Measurements from ENCODE around the gene PLAC9.

- TF ChIP-seq EZH2 (IDR thresholded peaks at IDR 0.05; ENCODE audit: low read length, missing control alignments): no peak
- no peak for TF ChIP-seq CTCF (conservative IDR thresholded peaks at IDR 0.05 in 1 of 2, IDR thresholded peaks at IDR 0.05 in 1 of 2; ENCODE audit: low read depth in 1 of 2, low read length in 2 of 2)
These were observed 7.7 kb downstream of the PLAC9 start for GRCh38 chr10:80140251-80140650.
